Measurements from ENCODE around the gene MTA3.

The MTA3 gene

GRCh38 chr2:42618972-42619371 lies 50.5 kb downstream of the MTA3 start:
- TF ChIP-seq EGR1 (IDR thresholded peaks at IDR 0.05) (no peak), TCF12 (IDR thresholded peaks at IDR 0.05; ENCODE audit: low read depth) (no peak), MAX (IDR thresholded peaks at IDR 0.05) (no peak), CEBPB (IDR thresholded peaks at IDR 0.05) (no peak), EP300 (IDR thresholded peaks at IDR 0.05; ENCODE audit: borderline replicate concordance) (no peak), FOXM1 (IDR thresholded peaks at IDR 0.05; ENCODE audit: borderline replicate concordance, low read depth) (no peak), CREB1 (IDR thresholded peaks at IDR 0.05; ENCODE audit: low read depth) (no peak), ZBTB7A (IDR thresholded peaks at IDR 0.05; ENCODE audit: low read depth) (no peak), TEAD4 (IDR thresholded peaks at IDR 0.05) (no peak), NFIC (IDR thresholded peaks at IDR 0.05) (no peak), TAF1 (IDR thresholded peaks at IDR 0.05; ENCODE audit: low read depth) (no peak), YY1 (IDR thresholded peaks at IDR 0.05; ENCODE audit: low read depth) (no peak), USF1 (IDR thresholded peaks at IDR 0.05) (no peak), RAD21 (IDR thresholded peaks at IDR 0.05; ENCODE audit: low read depth) (no peak), REST (IDR thresholded peaks at IDR 0.05; ENCODE audit: low read depth) (no peak)

GRCh38 chr2:42622943-42623676 lies 54.7 kb downstream of the MTA3 start:
- TF ChIP-seq MAX (IDR thresholded peaks at IDR 0.05): no peak
- no peak for TF ChIP-seq EP300 (IDR thresholded peaks at IDR 0.05; ENCODE audit: borderline replicate concordance)
- no peak for TF ChIP-seq EGR1 (IDR thresholded peaks at IDR 0.05)
- TF ChIP-seq REST (IDR thresholded peaks at IDR 0.05; ENCODE audit: low read depth): no peak
- TF ChIP-seq CREB1 (IDR thresholded peaks at IDR 0.05; ENCODE audit: low read depth): no peak
- no peak for TF ChIP-seq USF1 (IDR thresholded peaks at IDR 0.05)
- TF ChIP-seq CEBPB (IDR thresholded peaks at IDR 0.05): no peak
- no peak for TF ChIP-seq TEAD4 (IDR thresholded peaks at IDR 0.05)
- TF ChIP-seq TCF12 (IDR thresholded peaks at IDR 0.05; ENCODE audit: low read depth): no peak
- no peak for TF ChIP-seq TAF1 (IDR thresholded peaks at IDR 0.05; ENCODE audit: low read depth)
- no peak for TF ChIP-seq YY1 (IDR thresholded peaks at IDR 0.05; ENCODE audit: low read depth)
- no peak for TF ChIP-seq NFIC (IDR thresholded peaks at IDR 0.05)
- TF ChIP-seq ZBTB7A (IDR thresholded peaks at IDR 0.05; ENCODE audit: low read depth): no peak
- no peak for TF ChIP-seq FOXM1 (IDR thresholded peaks at IDR 0.05; ENCODE audit: borderline replicate concordance, low read depth)
- no peak for TF ChIP-seq RAD21 (IDR thresholded peaks at IDR 0.05; ENCODE audit: low read depth)

GRCh38 chr2:42624047-42624446 lies 55.6 kb downstream of the MTA3 start:
- TF ChIP-seq RAD21 (IDR thresholded peaks at IDR 0.05; ENCODE audit: low read depth) (no peak), NFIC (IDR thresholded peaks at IDR 0.05) (no peak), MAX (IDR thresholded peaks at IDR 0.05) (no peak), REST (IDR thresholded peaks at IDR 0.05; ENCODE audit: low read depth) (no peak), EP300 (IDR thresholded peaks at IDR 0.05; ENCODE audit: borderline replicate concordance) (no peak), TCF12 (IDR thresholded peaks at IDR 0.05; ENCODE audit: low read depth) (no peak), TAF1 (IDR thresholded peaks at IDR 0.05; ENCODE audit: low read depth) (no peak), CREB1 (IDR thresholded peaks at IDR 0.05; ENCODE audit: low read depth) (no peak), ZBTB7A (IDR thresholded peaks at IDR 0.05; ENCODE audit: low read depth) (no peak), USF1 (IDR thresholded peaks at IDR 0.05) (no peak), TEAD4 (IDR thresholded peaks at IDR 0.05) (no peak), CEBPB (IDR thresholded peaks at IDR 0.05) (no peak), FOXM1 (IDR thresholded peaks at IDR 0.05; ENCODE audit: borderline replicate concordance, low read depth) (no peak), YY1 (IDR thresholded peaks at IDR 0.05; ENCODE audit: low read depth) (no peak), EGR1 (IDR thresholded peaks at IDR 0.05) (no peak)
